Gastroesophageal sphincter (tissue), 3 donors: ENCODE data around the gene GOLGA6D.
"Not testable (repeated sequence)": the region's sequence is repeated elsewhere in the genome, so short reads cannot be mapped to it uniquely, and the experiment has no call there.

Experiments
- EP300 ChIP-seq: sonication (generic); formaldehyde crosslinking; IDR thresholded peaks from one replicate; pipeline ENCODE4 v1.6.1; 2017; ENCODE audit warnings: antibody characterized with exemption, mild to moderate bottlenecking
- POLR2A ChIP-seq, 2 donors: fragments of 450-650 bp; IDR thresholded peaks; one replicate each; pipeline ENCODE4 v1.6.1; 2017; ENCODE audit warnings: antibody characterized with exemption in 2 of 2, mild to moderate bottlenecking in 2 of 2, moderate library complexity in 1 of 2
- POLR2AphosphoS5 ChIP-seq: sonication (generic); formaldehyde crosslinking; IDR thresholded peaks from one replicate; pipeline ENCODE4 v1.6.1; 2017; ENCODE audit warnings: antibody characterized with exemption
- TF ChIP-seq, protein P1 (sequence below), 4 experiments: fragments of 200-600 bp in 2 of 4; fragments of 450-650 bp in 2 of 4; sonication (generic) in 1 of 4; IDR thresholded peaks; one replicate each; pipeline ENCODE4 v1.5.1; 2017 to 2019; ENCODE audit warnings: antibody characterized with exemption in 4 of 4, mild to moderate bottlenecking in 2 of 4, moderate library complexity in 2 of 4

- TF ChIP-seq, protein P1, sequence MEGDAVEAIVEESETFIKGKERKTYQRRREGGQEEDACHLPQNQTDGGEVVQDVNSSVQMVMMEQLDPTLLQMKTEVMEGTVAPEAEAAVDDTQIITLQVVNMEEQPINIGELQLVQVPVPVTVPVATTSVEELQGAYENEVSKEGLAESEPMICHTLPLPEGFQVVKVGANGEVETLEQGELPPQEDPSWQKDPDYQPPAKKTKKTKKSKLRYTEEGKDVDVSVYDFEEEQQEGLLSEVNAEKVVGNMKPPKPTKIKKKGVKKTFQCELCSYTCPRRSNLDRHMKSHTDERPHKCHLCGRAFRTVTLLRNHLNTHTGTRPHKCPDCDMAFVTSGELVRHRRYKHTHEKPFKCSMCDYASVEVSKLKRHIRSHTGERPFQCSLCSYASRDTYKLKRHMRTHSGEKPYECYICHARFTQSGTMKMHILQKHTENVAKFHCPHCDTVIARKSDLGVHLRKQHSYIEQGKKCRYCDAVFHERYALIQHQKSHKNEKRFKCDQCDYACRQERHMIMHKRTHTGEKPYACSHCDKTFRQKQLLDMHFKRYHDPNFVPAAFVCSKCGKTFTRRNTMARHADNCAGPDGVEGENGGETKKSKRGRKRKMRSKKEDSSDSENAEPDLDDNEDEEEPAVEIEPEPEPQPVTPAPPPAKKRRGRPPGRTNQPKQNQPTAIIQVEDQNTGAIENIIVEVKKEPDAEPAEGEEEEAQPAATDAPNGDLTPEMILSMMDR (IDR thresholded peaks at IDR 0.05) = not testable (repeated sequence)
- TF ChIP-seq POLR2A (IDR thresholded peaks at IDR 0.05); EP300; POLR2AphosphoS5: not testable (repeated sequence)
Measured at GRCh38 chr15:75293660-75294059, 11.0 kb downstream of the GOLGA6D start.
